GM21423 (cell line): Measurements from ENCODE around the gene ATP10B.

Source experiments
- ATAC-seq: cut with Tn5 transposase; IDR thresholded peaks from one replicate; pipeline ENCODE4 v1.9.1; 2021; ENCODE audit warnings: mild to moderate bottlenecking, moderate library complexity; ENCODE audit not compliant: unreplicated experiment

The ATP10B gene

DNA sequence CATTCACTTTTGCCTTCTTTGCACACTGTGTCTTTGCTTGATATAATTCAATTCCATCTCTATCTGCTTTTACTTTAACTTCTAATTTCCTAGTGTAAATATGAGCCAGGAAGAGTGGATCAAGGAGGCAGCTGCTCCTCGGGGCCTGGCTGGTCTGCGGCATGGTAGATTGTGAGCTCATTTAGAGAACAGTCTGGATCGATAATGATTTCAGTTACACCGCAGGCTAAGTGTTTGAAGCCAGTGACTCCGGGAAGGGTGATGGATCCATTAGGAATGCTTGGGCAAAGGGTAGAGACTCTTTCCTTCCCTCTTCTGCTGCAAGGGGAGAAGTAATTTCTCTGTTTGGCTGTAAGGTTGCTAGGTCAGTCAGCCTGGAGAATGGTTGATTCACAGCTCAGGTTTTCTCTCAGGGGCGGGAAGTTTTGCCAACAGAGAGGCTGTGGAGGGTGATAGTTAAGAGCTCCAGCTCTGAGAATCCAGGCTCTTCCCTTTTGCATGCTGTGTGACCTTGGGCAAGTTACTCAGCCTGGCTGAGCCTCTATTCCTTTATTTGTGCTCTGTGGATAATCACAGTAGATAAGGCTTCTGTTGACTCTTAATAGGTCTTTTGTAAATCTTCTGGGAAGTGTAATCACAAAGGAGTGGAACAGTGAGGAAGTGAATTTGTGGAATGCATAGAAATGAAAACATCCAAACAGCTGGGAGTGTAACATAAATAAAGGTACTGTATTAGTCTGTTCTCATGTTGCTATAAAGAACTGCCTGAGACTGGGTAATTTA is 331.2 kb downstream of the ATP10B start:
- no peak for ATAC-seq

GRCh38 chr5:160516696-160517530 is 335.1 kb downstream of the ATP10B start:
- no peak for ATAC-seq

DNA sequence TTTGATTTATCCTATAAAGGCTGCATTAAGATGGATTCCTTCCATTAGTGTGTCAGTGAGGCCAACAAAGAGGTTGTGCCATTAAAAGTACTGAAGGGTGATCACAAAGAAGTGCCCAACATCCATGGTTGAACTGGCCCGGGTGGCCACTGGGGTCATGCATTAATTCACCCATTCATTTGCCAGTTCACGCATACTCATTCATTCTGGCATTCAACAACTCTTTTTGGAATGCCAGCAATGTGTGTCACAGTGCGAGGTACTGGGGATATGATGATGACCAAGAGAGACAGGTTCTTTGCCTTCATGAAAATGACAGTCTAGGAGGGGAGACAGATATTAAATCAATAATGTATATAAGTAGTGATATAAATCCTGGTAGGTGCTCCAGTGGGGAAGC is 337.1 kb downstream of the ATP10B start:
- ATAC-seq, result no peak

GRCh38 chr5:160514191-160514590 is 337.8 kb downstream of the ATP10B start:
- no peak for ATAC-seq

- no peak for ATAC-seq
Measured at GRCh38 chr5:160513485-160513884, 338.5 kb downstream of the ATP10B start.
